GM18520 (cell line): Measurements from ENCODE around the gene MAGOHB.
A peak's percentile ranks its signal among the peaks of the same experiment; 100 is the strongest.
"Not testable (repeated sequence)": the region's sequence is repeated elsewhere in the genome, so short reads cannot be mapped to it uniquely, and the experiment has no call there.

Experiments
- ATAC-seq: cut with Tn5 transposase; IDR thresholded peaks from one replicate; pipeline ENCODE4 v1.9.1; 2021; ENCODE audit not compliant: unreplicated experiment

Gene MAGOHB

DNA sequence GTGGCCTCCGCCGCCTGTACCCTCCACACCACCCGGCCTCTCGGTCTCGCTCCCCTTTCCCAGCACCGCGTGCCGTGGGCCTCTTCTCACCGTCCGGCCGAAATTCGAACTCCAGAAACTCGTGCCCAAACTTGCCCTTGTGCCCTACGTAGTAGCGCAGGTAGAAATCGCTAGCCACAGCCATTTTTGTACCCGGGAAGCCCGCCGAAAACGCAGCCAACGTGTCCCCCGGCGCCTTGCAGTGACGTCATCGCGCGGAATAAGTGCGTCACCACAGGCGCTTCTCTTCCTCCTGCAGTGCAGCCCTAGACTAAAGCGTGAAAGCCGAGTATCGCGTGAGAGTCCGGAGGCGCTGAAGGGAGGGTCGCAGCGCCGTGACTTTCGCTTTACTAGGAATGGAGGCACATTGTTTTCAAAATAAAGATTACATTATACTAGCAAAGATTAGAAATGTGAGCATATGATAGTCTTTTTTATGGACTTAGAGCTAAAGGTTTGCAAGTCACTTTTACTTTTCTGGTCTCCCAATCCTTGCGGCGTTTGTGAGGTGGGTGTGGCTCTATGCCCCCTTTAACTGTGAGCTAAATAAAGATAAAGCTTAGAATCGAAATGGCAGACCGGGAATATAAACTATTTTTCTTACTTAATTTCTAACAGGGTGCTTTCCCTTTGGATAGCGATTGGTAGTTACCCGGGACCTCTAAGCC is at the start of gene MAGOHB:
Gene MAGOHB (minus strand): TSS at position 261 of the 707 bp plus-strand sequence. CDS start 77 bp downstream, at position 184.
- ATAC-seq: peak; percentile 90

DNA sequence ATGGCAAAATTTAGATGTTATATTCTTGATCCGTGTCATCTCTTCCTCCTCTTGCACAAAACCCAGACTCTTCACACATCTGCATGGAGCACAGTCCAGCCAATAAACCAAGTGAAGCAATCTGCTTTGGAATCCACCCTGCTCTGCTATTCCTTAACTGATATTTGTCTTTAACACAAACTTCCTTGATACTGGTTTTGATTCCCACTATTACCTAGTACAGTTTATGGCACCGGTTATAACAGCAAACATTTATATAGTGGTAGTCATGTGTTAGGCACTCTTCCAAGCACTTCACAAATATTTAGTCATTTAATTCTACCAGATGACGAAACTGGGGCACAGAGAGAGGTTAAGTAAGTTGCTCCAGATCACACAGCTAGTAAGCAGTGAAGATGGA is 47.9 kb upstream of the MAGOHB start:
- no peak for ATAC-seq

- ATAC-seq: no peak
Observed at GRCh38 chr12:10654003-10654402, 40.6 kb upstream of the MAGOHB start.

DNA sequence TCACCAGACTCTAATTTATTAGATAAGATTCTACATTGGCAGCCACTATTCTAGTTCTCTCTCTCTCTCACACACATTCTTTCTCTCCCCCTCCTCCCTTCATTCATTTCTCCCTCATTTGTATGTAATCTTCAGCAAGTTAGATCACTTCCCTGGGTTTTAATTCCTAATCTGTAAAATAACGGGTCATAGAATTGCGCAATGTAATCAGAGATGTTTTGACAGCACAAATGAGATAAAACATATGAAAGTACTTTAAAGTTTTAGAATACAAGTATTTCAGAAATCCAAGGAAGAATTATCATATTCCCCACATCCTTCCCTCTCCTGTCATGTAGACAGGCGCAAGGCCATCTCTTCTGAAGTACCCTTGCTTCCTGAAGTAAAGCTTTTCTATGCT is 38.8 kb upstream of the MAGOHB start:
- ATAC-seq: no peak

GRCh38 chr12:10646576-10646975 is 33.2 kb upstream of the MAGOHB start:
- not testable (repeated sequence) for ATAC-seq

GRCh38 chr12:10645910-10646309 is 32.5 kb upstream of the MAGOHB start:
- no peak for ATAC-seq

DNA sequence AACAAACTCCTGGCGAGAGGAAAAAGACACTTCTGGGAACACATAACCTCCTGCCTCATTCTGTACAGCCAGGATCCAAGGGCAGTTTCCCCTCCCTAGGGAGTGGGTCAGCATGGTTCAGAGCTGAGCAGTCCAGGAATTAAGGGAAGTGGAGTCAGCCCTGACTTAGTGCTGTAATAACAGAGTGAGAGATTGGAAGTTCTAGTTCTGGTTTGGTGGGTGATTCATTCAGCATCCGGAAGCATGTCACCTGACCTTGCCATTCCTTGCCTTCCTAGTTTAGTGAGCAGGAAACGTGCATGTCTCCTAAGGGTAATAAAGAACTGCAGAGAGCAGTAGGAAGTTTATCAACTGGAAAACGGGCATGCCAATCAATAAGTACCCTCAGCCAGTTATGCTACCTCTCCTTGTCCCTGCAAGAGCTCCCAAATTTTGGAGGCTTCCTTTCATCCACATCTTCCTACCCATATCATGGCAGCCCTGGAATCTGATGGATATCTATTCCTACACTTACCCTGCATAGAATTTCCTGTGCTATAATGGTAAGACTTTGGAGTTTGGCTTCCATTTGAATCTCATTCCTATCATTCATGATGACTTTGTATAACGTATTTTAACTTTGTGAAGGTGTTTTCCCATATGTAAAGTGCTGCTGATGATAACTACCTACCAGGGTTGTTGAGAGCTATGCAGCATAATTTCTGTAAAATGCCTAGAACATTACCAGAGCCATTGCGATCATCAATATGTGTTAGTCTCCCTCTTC is 28.5 kb upstream of the MAGOHB start:
- no peak for ATAC-seq

GRCh38 chr12:10638728-10639127 is 25.3 kb upstream of the MAGOHB start:
- no peak for ATAC-seq

DNA sequence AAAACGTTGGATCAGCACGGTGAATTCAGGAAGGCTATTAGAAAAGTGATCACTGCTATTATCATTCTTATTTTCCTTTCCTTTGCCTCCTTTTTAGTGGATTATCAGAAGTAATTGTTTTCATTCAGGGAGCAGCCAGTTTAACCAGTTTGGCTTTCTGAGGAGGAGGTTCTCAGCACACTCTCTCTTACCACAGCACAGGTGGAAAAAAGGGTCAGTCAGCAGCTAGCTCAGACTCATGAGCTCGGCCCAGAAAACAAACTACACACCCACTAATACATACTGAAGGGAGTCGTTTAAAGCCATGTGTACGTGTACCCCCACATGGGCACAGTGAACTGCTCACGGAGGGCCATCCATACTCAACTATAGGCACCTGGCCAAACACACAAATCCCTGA is 23.2 kb upstream of the MAGOHB start:
- no peak for ATAC-seq

- no peak for ATAC-seq
Observed at GRCh38 chr12:10636124-10636523, 22.7 kb upstream of the MAGOHB start.

DNA sequence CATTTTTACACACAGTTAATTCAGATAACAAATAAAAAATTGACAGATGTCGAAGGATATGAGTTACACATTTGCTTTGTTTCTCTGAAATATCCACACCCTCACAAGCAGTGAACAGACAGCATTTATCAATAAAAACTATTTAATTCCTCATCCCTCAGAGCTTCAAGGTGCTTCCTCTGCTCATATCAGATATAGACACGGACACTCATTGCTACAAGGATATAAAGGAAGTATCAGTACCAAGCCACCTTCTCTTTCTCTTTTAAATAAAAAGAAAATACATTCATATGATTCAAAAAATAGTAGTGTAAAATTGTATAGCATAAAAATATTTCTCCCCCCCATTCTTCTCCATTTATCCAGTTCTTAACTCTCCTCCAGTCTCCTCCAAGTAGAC is 21.9 kb upstream of the MAGOHB start:
- no peak for ATAC-seq

GRCh38 chr12:10634427-10634826 is 21.0 kb upstream of the MAGOHB start:
- no peak for ATAC-seq

GRCh38 chr12:10633541-10633940 is 20.1 kb upstream of the MAGOHB start:
- no peak for ATAC-seq

- ATAC-seq: no peak
Observed at GRCh38 chr12:10632226-10632625, 18.8 kb upstream of the MAGOHB start.

DNA sequence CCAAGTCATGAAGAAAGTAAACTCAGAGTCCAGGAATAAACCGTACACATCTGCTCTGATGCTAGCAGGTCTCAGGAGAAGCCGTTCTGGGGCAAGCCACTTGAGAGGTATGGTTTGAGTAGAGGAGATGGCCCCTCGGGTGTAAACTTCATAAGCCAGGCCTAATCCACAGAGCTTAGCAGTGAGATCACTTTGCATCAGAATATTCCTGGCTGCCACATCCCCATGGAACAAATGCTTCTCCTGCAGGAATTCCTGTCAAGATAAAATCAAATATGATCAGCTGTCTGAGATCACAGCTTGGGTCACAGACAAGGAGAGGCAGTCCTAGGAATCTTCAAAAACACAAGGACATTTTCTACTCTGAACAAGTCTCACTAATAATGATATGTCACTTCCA is 11.2 kb upstream of the MAGOHB start:
- ATAC-seq: no peak

DNA sequence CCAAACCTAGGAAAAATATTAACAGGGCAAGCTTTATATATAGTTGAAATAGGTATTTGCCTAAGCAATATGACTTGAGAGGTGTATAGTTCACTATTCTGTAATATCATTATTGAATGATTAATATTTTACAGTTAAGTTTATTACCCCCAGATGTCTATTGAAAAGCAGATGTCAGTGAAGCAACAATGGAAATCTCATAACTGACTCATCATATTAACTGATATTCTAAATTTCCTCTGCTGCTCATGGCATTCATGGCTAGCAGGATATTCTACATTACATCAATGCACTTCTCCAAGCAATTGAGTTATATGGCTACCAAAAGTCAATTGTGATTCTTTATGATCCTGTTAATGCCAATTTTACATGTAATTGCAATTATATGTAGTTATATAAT is 9.7 kb upstream of the MAGOHB start:
- ATAC-seq: no peak

GRCh38 chr12:10621278-10621677 is 7.9 kb upstream of the MAGOHB start:
- ATAC-seq: no peak

- no peak for ATAC-seq
Observed at GRCh38 chr12:10620078-10620779, 6.8 kb upstream of the MAGOHB start.

- ATAC-seq: no peak
Observed at GRCh38 chr12:10618338-10618987, 5.1 kb upstream of the MAGOHB start.

DNA sequence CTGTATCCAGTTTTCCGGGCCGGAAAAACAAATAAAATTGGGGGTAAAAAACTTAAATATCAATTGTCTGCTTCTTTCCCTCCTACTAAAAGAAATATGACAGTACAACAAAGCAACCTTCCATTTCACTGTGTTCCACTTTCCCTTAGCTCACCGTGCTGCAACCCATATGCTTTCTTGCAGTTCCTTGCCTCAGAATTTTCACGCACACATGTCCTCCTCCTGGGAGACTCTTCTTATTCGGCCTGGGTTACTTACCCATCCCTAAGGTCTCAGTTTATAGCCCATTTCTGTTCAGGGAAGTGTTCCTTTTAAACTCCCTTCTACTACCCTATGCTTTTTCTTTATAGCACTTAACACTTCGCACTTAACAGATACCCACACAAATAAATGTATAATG is 4.5 kb upstream of the MAGOHB start:
- no peak for ATAC-seq

DNA sequence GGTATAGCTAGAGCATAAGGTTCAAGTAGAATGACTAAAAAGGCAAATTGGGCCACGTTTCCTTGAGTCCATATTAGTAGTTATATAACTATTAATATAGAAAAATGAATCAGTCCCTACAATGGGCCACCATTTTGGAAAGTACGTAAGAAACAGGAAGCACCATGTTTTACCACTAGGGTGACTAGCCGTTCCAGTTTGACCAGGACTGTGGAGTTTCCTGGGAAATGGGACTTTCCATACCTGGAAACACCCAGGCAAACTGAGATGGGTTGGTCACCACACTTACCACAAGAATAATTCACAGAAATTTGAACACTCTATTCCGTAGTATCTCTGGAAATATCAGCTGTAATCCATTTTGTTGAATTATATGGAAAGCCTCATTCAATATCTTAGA is 2.1 kb upstream of the MAGOHB start:
- no peak for ATAC-seq

- ATAC-seq: no peak
Observed at GRCh38 chr12:10614056-10614370, 604 bp upstream of the MAGOHB start.
